Mammary epithelial cell (primary cell): Measurements from ENCODE around the gene ARNT2.

Experiments used
- EZH2 ChIP-seq: IDR thresholded peaks from 2 replicates; pipeline ENCODE4 v1.6.1; 2012; ENCODE audit warnings: low read length, inconsistent platforms, borderline replicate concordance
- TF ChIP-seq, protein P1 (sequence below), 2 donors: IDR thresholded peaks in 1 of 2; conservative IDR thresholded peaks in 1 of 2; 2 replicates each; pipeline ENCODE4 v1.5.1; 2011 to 2012; ENCODE audit warnings: inconsistent platforms in 2 of 2, low read length in 2 of 2, mild to moderate bottlenecking in 2 of 2, control low read depth in 1 of 2, low read depth in 1 of 2; ENCODE audit not compliant: insufficient read depth in 1 of 2; ENCODE audit errors: extremely low read depth in 1 of 2

DNA sequence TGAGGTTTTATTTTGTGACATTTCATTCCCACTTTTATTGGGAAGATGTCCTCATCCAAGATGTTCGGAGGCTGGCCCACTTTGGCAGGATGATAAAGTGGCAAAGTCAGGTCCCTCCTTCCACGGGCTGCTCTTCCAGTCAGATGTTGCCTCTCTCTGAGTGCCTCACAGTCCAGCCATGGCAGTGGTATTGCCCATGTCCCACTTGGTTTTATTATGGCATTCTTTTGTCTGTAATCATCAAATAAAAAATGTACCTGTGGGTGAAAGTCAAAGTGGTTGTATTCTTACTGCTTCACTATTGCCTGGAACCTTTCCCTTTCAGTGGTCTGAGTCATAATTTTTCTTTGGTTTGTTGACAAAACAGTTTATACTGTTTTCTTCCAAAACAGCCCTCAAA is 20.2 kb downstream of the ARNT2 start:
- TF ChIP-seq, protein P1, sequence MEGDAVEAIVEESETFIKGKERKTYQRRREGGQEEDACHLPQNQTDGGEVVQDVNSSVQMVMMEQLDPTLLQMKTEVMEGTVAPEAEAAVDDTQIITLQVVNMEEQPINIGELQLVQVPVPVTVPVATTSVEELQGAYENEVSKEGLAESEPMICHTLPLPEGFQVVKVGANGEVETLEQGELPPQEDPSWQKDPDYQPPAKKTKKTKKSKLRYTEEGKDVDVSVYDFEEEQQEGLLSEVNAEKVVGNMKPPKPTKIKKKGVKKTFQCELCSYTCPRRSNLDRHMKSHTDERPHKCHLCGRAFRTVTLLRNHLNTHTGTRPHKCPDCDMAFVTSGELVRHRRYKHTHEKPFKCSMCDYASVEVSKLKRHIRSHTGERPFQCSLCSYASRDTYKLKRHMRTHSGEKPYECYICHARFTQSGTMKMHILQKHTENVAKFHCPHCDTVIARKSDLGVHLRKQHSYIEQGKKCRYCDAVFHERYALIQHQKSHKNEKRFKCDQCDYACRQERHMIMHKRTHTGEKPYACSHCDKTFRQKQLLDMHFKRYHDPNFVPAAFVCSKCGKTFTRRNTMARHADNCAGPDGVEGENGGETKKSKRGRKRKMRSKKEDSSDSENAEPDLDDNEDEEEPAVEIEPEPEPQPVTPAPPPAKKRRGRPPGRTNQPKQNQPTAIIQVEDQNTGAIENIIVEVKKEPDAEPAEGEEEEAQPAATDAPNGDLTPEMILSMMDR (conservative IDR thresholded peaks at IDR 0.05 in 1 of 2, IDR thresholded peaks at IDR 0.05 in 1 of 2; ENCODE audit: extremely low read depth in 1 of 2, insufficient read depth in 1 of 2, low read depth in 1 of 2, low read length in 2 of 2): no peak
- no peak for TF ChIP-seq EZH2
